T-helper 1 cell treated with Interleukin-12 subunit alpha and Interleukin-12 subunit beta and Interleukin-4 antibody, amounts not matched to agents 30 μg/mL and 1 μg/mL, for 36 hours (primary cell): Measurements from ENCODE around the gene NCAM2.

Experiments
- H3K27ac Mint-ChIP-seq: one replicate; pipeline ENCODE4 v1.8.0; 2021; ENCODE audit warnings: mild to moderate bottlenecking, mixed read lengths
- H3K27me3 Mint-ChIP-seq: one replicate; pipeline ENCODE4 v1.8.0; 2021; ENCODE audit warnings: low read depth, mixed read lengths
- H3K36me3 Mint-ChIP-seq: one replicate; pipeline ENCODE4 v1.8.0; 2021; ENCODE audit warnings: low read depth, mixed read lengths
- H3K4me1 Mint-ChIP-seq: one replicate; pipeline ENCODE4 v1.8.0; 2021; ENCODE audit warnings: low read depth, mixed read lengths
- H3K4me3 Mint-ChIP-seq: one replicate; pipeline ENCODE4 v1.8.0; 2021; ENCODE audit warnings: mild to moderate bottlenecking, moderate library complexity, mixed read lengths
- H3K9me3 Mint-ChIP-seq: one replicate; pipeline ENCODE4 v1.8.0; 2021; ENCODE audit warnings: mixed read lengths

The NCAM2 gene

GRCh38 chr21:21051109-21052055 is 53.2 kb downstream of the NCAM2 start:
- Mint-ChIP-seq H3K27ac (no peak overlapping the region), H3K4me1 (no peaks in the 10 kb centered on the region), H3K27me3 (no peaks in the 10 kb centered on the region), H3K4me3 (no peak overlapping the region), H3K9me3 (no peaks in the 10 kb centered on the region), H3K36me3 (no peaks in the 10 kb centered on the region)

GRCh38 chr21:21052672-21053071 is 54.5 kb downstream of the NCAM2 start:
- no peaks in the 10 kb centered on the region for H3K4me1 Mint-ChIP-seq
- H3K27me3 Mint-ChIP-seq = no peaks in the 10 kb centered on the region

DNA sequence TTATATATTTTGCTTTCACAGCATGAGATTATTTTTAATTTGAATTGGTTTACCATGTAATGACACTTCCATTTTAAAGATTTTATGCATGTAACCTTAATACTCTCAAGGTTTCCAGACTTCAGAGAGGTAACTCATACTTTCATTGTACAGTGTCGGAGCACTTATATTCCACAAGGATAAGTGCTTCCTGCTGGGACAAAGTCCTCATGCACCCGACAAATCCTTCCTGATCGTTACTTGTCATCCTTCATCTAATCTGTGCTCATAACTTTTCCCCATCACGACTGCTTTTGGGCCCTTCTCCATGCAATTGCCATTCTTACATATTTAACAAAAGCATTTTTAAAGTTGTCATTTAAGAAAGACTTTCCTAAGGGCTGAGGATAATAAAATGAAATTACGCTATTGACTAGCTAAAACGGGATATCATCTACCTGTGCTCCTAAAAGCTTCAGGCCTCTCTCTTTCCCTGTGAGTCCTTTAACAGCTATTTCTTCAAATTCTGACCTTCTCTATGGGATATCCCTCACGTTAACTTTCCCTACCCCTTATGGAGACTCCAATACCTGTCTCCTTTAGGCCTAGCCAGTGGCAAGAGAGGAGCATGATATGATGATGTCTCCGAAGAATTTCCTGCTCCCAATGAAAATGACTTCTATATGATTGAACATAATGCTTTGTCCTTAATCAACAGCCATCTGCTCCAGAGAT is 59.3 kb downstream of the NCAM2 start:
- Mint-ChIP-seq H3K9me3 (no peaks in the 10 kb centered on the region), H3K36me3 (no peaks in the 10 kb centered on the region), H3K4me3 (no peak overlapping the region), H3K4me1 (no peaks in the 10 kb centered on the region), H3K27ac (no peak overlapping the region), H3K27me3 (no peaks in the 10 kb centered on the region)

More at GRCh38 chr21:21052672-21053071, 54.5 kb downstream of the NCAM2 start:
- H3K4me3 Mint-ChIP-seq = no peak overlapping the region
- no peak overlapping the region for H3K27ac Mint-ChIP-seq
- no peaks in the 10 kb centered on the region for H3K36me3 Mint-ChIP-seq
- no peaks in the 10 kb centered on the region for H3K9me3 Mint-ChIP-seq

DNA sequence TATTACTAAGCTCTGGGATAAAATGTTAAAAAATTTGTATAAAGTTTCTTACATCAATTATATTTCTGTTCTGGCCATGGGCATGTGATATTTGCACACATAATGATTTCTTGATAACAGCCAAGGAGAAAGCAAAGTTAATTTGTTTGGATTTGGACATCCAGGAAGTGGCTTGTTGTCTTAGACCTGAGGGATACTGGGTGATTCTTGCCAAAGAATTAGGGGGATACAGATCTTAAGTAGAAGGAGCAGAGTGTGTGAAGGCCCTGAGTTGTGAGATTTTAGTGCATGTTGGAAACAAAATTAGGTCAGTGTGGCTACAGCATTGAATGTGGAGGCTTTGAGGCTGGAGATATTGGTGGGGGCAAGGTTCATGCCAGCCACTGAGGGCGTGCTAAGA is 65.6 kb downstream of the NCAM2 start:
- no peaks in the 10 kb centered on the region for H3K9me3 Mint-ChIP-seq
- no peak overlapping the region for H3K27ac Mint-ChIP-seq
- no peaks in the 10 kb centered on the region for H3K27me3 Mint-ChIP-seq
- H3K36me3 Mint-ChIP-seq = no peaks in the 10 kb centered on the region
- no peak overlapping the region for H3K4me3 Mint-ChIP-seq
- H3K4me1 Mint-ChIP-seq = no peaks in the 10 kb centered on the region

GRCh38 chr21:21064353-21064752 is 66.1 kb downstream of the NCAM2 start:
- Mint-ChIP-seq H3K27ac (no peak overlapping the region), H3K4me3 (no peak overlapping the region), H3K4me1 (no peaks in the 10 kb centered on the region), H3K36me3 (no peaks in the 10 kb centered on the region), H3K27me3 (no peaks in the 10 kb centered on the region), H3K9me3 (no peaks in the 10 kb centered on the region)

GRCh38 chr21:21067375-21067774 is 69.2 kb downstream of the NCAM2 start:
- H3K27ac Mint-ChIP-seq = no peak overlapping the region
- no peaks in the 10 kb centered on the region for H3K4me1 Mint-ChIP-seq
- no peaks in the 10 kb centered on the region for H3K27me3 Mint-ChIP-seq
- no peaks in the 10 kb centered on the region for H3K9me3 Mint-ChIP-seq
- H3K4me3 Mint-ChIP-seq = no peak overlapping the region
- no peaks in the 10 kb centered on the region for H3K36me3 Mint-ChIP-seq

DNA sequence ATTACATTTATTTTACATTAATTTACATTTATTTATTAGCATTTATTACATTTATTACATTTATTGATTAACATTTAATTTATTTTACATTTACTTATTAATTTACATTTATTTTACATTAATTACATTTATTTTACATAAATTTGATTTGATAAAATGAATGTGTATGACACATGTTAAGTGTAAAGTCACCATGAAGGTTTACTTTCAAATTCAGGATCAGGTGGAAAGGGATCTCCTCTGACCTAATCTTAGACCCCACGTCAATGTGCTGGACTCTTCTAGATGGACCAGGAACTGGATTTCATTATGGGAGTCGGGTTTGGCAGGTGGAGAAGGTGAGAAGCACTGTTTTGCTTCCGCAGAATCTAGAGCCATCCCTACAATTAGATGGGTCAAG is 76.1 kb downstream of the NCAM2 start:
- no peak overlapping the region for H3K27ac Mint-ChIP-seq
- H3K27me3 Mint-ChIP-seq = no peaks in the 10 kb centered on the region
- H3K4me1 Mint-ChIP-seq = no peaks in the 10 kb centered on the region
- H3K36me3 Mint-ChIP-seq = no peaks in the 10 kb centered on the region
- H3K4me3 Mint-ChIP-seq = no peak overlapping the region
- no peaks in the 10 kb centered on the region for H3K9me3 Mint-ChIP-seq

GRCh38 chr21:21076051-21076450 is 77.8 kb downstream of the NCAM2 start:
- H3K9me3 Mint-ChIP-seq = no peaks in the 10 kb centered on the region
- no peak overlapping the region for H3K4me3 Mint-ChIP-seq
- no peak overlapping the region for H3K27ac Mint-ChIP-seq
- no peaks in the 10 kb centered on the region for H3K4me1 Mint-ChIP-seq
- no peaks in the 10 kb centered on the region for H3K27me3 Mint-ChIP-seq
- H3K36me3 Mint-ChIP-seq = no peaks in the 10 kb centered on the region

DNA sequence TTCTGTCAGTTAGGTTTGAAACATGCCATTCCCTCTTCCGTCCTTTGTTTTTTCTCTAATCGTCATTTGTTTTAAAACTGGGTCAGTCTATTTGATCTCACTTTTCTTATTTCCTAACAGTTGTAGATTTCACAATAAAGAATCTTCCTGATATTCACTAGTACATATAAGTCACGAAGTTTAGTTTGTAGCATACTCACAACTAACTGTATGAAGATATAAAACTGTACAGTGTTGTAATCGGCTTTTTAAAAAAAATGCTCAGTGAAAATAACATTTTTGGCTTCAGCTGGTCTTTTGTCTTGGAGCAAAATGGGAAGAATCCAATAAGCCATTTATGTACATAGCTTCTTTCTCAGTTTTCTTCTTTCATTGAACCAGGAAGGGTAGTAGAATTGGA is 78.3 kb downstream of the NCAM2 start:
- Mint-ChIP-seq H3K4me1 (no peaks in the 10 kb centered on the region), H3K9me3 (no peaks in the 10 kb centered on the region), H3K36me3 (no peaks in the 10 kb centered on the region), H3K4me3 (no peak overlapping the region), H3K27ac (no peak overlapping the region), H3K27me3 (no peaks in the 10 kb centered on the region)

- no peaks in the 10 kb centered on the region for H3K4me1 Mint-ChIP-seq
- H3K9me3 Mint-ChIP-seq = no peaks in the 10 kb centered on the region
- H3K27me3 Mint-ChIP-seq = no peaks in the 10 kb centered on the region
- no peak overlapping the region for H3K27ac Mint-ChIP-seq
- no peak overlapping the region for H3K4me3 Mint-ChIP-seq
- no peaks in the 10 kb centered on the region for H3K36me3 Mint-ChIP-seq
Measured at GRCh38 chr21:21079646-21080045, 81.4 kb downstream of the NCAM2 start.

DNA sequence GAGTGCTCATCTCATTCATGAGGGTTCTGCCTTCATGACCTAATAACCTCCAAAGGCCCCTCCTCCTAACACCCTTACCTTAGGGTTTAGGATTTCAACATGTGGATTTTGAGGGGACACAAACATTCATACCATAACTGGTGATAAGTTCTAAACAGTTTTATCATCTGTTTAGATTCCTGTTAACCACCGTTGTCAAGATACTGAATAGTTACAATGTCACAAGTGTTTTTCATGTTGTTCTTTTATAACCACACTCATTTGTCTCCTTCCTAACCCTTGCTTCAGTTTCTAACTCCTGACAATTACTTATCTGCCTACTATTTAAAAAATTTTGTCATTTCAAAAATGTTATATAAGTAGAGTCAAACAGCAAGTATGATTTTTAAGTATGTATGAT is 86.0 kb downstream of the NCAM2 start:
- H3K36me3 Mint-ChIP-seq = no peaks in the 10 kb centered on the region
- H3K4me3 Mint-ChIP-seq = no peak overlapping the region
- no peak overlapping the region for H3K27ac Mint-ChIP-seq
- H3K9me3 Mint-ChIP-seq = no peaks in the 10 kb centered on the region
- no peaks in the 10 kb centered on the region for H3K4me1 Mint-ChIP-seq
- H3K27me3 Mint-ChIP-seq = no peaks in the 10 kb centered on the region

DNA sequence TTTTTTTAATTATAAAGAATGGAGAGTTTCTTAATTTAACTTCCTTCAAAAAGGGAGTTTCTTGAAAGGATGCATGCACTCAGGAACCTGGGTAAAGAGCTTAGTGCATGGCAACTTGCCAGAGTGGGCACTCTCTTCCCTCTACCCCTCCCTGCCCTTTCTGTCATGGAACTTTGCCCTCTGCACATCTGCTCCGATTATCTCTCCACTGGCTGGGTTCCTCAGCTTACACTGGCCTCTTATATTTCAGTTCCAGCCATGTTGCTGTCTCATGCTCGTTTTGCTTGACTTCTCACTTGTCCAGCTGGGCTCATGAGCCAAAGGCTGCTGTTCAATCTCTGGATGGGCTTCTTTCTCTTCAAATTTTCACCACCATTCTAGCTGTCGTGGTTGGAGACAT is 87.0 kb downstream of the NCAM2 start:
- H3K27ac Mint-ChIP-seq = peak overlapping the region; percentile 11
- H3K9me3 Mint-ChIP-seq = no peaks in the 10 kb centered on the region
- H3K36me3 Mint-ChIP-seq = no peaks in the 10 kb centered on the region
- no peak overlapping the region for H3K4me3 Mint-ChIP-seq
- H3K4me1 Mint-ChIP-seq = no peaks in the 10 kb centered on the region
- no peaks in the 10 kb centered on the region for H3K27me3 Mint-ChIP-seq

DNA sequence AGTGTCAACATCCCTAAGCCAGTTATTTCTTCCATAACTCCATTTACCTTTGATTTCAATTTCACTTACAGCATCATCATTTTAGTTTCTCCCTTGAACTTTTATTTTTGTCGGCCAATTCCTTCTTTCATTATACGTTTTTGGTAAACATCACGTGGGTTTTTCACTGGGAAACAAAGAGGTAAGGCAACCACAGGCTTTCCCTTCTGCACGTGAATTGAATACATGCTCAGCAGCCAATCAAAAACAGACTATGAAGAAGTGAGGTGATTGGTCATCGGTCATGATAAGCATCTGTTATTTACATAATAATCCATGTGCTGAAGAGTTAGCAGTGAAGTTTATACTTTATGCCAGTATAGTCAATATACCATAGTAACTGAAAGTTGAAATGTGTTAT is 98.7 kb downstream of the NCAM2 start:
- no peaks in the 10 kb centered on the region for H3K9me3 Mint-ChIP-seq
- no peak overlapping the region for H3K27ac Mint-ChIP-seq
- H3K4me1 Mint-ChIP-seq = no peaks in the 10 kb centered on the region
- H3K36me3 Mint-ChIP-seq = no peaks in the 10 kb centered on the region
- H3K4me3 Mint-ChIP-seq = no peak overlapping the region
- H3K27me3 Mint-ChIP-seq = no peaks in the 10 kb centered on the region

DNA sequence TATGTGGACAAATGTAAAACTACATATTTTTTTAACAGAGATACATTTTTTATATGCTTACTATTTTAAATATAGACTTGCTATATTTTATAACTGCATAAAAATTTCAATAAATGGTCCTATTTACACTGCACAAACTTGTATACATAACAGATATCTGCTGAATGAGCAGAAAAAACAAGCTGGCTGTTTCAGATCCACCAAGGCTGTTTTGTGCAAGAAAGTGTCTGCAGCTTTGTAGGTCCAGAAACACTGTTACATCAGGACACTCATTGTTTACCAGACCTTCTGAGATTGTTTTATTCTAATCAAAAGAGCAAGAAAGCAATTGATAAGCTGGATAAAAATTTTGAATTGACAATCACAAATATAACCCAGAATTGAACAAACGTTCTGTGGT is 99.3 kb downstream of the NCAM2 start:
- Mint-ChIP-seq H3K27me3 (no peaks in the 10 kb centered on the region), H3K4me3 (no peak overlapping the region), H3K27ac (no peak overlapping the region), H3K4me1 (no peaks in the 10 kb centered on the region), H3K9me3 (no peaks in the 10 kb centered on the region), H3K36me3 (no peaks in the 10 kb centered on the region)

DNA sequence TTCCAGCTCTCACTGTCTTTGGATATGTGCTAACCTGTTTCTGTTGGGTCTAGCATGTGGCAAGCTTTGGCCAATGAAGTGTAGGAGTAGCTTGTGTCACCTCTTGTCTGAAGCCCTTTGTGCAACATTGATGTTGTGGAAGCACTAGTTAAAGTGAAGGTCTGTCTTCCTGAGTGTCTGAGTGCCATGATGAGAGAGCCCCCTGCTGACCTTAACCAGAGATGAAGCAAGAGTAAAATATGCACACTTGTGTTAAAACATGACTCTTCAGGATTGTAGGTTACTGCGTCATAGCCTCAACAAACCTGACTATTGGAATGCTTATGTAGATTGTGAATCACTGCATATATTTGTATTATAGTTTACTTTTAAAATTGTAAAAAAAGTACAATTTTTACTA is 103.7 kb downstream of the NCAM2 start:
- Mint-ChIP-seq H3K9me3 (no peaks in the 10 kb centered on the region), H3K27ac (no peak overlapping the region), H3K4me3 (no peak overlapping the region), H3K4me1 (no peaks in the 10 kb centered on the region), H3K36me3 (no peaks in the 10 kb centered on the region), H3K27me3 (no peaks in the 10 kb centered on the region)
